IMR-90 (cell line): ENCODE measurements around the gene SEC16B.

Experiments
- BHLHE40 ChIP-seq: fragments of 150-350 bp; IDR thresholded peaks from 2 replicates; pipeline ENCODE4 v1.6.1; 2016; ENCODE audit warnings: mild to moderate bottlenecking, low read depth, low read length
- CEBPB ChIP-seq: IDR thresholded peaks from 2 replicates; pipeline ENCODE4 v1.6.1; 2012; ENCODE audit warnings: low read depth, low read length, improper control_type of control experiment
- CHD1 ChIP-seq: IDR thresholded peaks from 2 replicates; pipeline ENCODE4 v1.6.1; 2012; ENCODE audit warnings: low read depth, low read length, improper control_type of control experiment
- CTCF ChIP-seq: conservative IDR thresholded peaks from 2 replicates; pipeline ENCODE4 v1.5.1; 2012; ENCODE audit warnings: mild to moderate bottlenecking, low read depth, low read length, improper control_type of control experiment
- FOS ChIP-seq: fragments of 150-350 bp; IDR thresholded peaks from 2 replicates; pipeline ENCODE4 v1.6.1; 2016; ENCODE audit warnings: low read depth, low read length
- MAFK ChIP-seq: IDR thresholded peaks from 2 replicates; pipeline ENCODE4 v1.6.1; 2012; ENCODE audit warnings: low read depth, low read length, improper control_type of control experiment
- MAZ ChIP-seq: IDR thresholded peaks from 2 replicates; pipeline ENCODE4 v1.6.1; 2012; ENCODE audit warnings: low read depth, mild to moderate bottlenecking, low read length, improper control_type of control experiment, moderate library complexity, borderline replicate concordance
- MXI1 ChIP-seq: IDR thresholded peaks from 2 replicates; pipeline ENCODE4 v1.6.1; 2012; ENCODE audit warnings: low read depth, mild to moderate bottlenecking, low read length, moderate library complexity, borderline replicate concordance
- POLR2A ChIP-seq: IDR thresholded peaks from 2 replicates; pipeline ENCODE4 v1.6.1; 2012; ENCODE audit warnings: mild to moderate bottlenecking, low read depth, low read length
- RAD21 ChIP-seq: IDR thresholded peaks from 2 replicates; pipeline ENCODE4 v1.6.1; 2012; ENCODE audit warnings: low read length, improper control_type of control experiment
- RFX5 ChIP-seq: IDR thresholded peaks from 2 replicates; pipeline ENCODE4 v1.8.0; 2012; ENCODE audit warnings: low read depth, mild to moderate bottlenecking, low read length, moderate library complexity
- SMC3 ChIP-seq: fragments of 150-350 bp; IDR thresholded peaks from 2 replicates; pipeline ENCODE4 v1.6.1; 2016; ENCODE audit warnings: low read depth, mild to moderate bottlenecking, antibody characterized with exemption, low read length, moderate library complexity
- USF2 ChIP-seq: fragments of 150-350 bp; IDR thresholded peaks from 2 replicates; pipeline ENCODE4 v1.6.1; 2017; ENCODE audit warnings: mild to moderate bottlenecking, antibody characterized with exemption, low read length, low read depth

DNA sequence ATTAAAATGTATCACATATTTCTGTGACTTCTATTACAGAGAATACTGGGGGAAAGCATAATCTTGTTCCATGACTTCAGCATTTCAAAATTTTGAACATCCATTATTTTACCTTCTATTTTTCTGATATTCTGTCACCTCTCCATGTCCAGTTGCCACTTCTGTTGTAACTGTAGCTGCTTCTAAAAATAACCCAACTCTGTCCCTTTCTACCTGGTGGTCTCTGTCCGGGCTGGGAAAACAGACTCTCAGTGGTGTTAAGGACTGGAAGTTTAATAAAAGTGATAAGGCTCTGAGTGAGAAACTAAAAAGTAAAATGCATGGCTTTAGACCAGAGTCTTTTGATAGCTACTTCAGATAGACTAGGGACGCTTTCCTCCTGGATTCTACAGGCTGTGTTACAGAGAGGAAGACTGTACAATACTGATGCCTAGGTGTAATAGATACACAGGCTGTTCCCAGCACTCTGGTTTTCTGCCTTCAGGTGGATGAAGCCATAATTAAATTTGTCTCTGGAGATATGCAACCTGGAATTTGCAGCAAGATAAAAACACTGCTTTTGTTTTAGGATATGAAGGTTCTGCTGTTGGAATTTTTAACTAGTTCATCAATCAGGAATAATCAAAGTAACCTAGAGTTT is 42.1 kb upstream of the SEC16B start:
- TF ChIP-seq RAD21 (no peak), RFX5 (no peak), USF2 (no peak), CTCF (no peak), POLR2A (no peak), MAFK (no peak), MAZ (no peak), FOS (no peak), CEBPB (no peak), MXI1 (no peak), SMC3 (no peak), CHD1 (no peak), BHLHE40 (no peak)
